Measurements from ENCODE around the gene ZFYVE26. TPM values are rescaled to one million over a fixed set of nuclear protein-coding genes. Genes with fewer than 3 reads are reported as not detected.

ZFYVE26 gene
- total RNA-seq, 6 experiments from 2014 or later: 8.3 to 14.8 (median 11.3) TPM

DNA sequence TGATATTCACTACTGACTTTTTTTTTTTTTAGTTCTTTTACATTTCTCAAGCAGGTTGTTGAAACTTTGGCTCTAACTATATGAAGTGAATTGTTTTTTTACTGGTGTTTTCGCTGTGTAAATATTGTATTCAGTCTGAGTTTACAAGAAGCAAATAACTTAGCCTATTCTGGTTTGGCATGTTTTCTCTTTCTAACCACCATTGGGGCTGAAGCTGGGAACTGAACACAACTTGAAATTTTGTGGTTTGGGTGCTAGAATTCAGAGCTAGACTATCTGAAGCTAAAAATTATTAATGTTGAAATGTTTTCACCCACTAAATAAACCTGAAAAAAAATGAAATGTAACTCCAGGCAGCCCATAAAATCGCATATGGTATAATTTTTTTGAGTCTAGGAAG lies 40.4 kb upstream of the ZFYVE26 start:
- ATAC-seq (no peak), DNase-seq (no peak)
- Histone ChIP-seq H3K9me3 (no peaks in the 10 kb centered on the region), H3K4me1 (no peaks in the 10 kb centered on the region), H3K4me3 (no peak overlapping the region), H3K36me3 (no peaks in the 10 kb centered on the region), H3K27ac (no peak overlapping the region), H3K27me3 (no peaks in the 10 kb centered on the region)
- intact Hi-C loops (cut with DNase I): no loop called here
- TF ChIP-seq CTCF (IDR thresholded peaks at IDR 0.05) (no peak), POLR2A (IDR thresholded peaks at IDR 0.05) (no peak)
- WGBS (ENCODE audit: insufficient coverage, low coverage, low lambda C conversion rate, missing lambda C conversion rate): 69% methylated on average over 2 of the region's 2 CpGs

GRCh38 chr14:67853715-67854114 lies 37.3 kb upstream of the ZFYVE26 start:
- ATAC-seq (peak; percentile 37 to 69 (median 56)), DNase-seq (no peak)
- Histone ChIP-seq H3K4me1 (no peaks in the 10 kb centered on the region), H3K27ac (peak overlapping the region in 1 of 3 donors; percentile 17), H3K27me3 (no peaks in the 10 kb centered on the region), H3K36me3 (no peaks in the 10 kb centered on the region), H3K9me3 (no peaks in the 10 kb centered on the region), H3K4me3 (no peak overlapping the region)
- intact Hi-C loops (cut with DNase I): no loop called here
- whole genome bisulfite sequencing (ENCODE audit: insufficient coverage, low coverage, low lambda C conversion rate, missing lambda C conversion rate): 56% methylated on average over 3 of the region's 3 CpGs
- TF ChIP-seq CTCF (IDR thresholded peaks at IDR 0.05) (no peak), POLR2A (IDR thresholded peaks at IDR 0.05) (no peak)

DNA sequence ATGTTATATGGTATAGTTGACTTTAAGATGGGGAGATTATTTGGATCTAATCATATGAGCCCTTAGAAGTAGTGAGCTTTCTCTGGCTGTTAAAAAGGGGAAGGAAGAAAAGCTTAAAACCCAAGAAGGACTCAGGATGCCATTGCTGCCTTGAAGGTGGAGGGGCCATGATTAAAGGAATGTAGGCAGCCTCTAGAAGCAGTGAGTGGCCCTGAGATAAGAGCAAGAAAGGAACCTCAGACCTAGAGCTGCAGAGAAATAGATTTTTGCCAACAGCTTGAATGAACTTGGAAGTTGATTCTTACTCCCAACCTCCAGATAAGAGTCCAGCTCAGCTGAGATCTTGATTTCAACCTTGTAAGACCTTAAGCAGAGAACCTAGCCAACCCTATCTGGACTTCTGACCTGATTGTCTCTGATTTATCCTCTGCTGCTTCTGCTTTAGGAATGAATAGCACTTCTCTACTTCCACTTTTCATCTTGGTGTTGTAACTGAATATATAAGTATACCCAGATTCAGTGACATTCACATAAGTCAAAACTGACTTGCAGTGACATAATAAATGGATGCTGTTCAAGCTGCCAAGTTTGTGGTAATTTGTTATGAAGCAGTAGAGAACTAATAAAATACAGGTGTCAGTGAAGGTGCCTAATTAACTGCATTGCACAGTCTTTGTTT lies 36.7 kb upstream of the ZFYVE26 start:
- Histone ChIP-seq H3K36me3 (no peaks in the 10 kb centered on the region), H3K9me3 (no peaks in the 10 kb centered on the region), H3K27ac (peak overlapping the region in 1 of 3 donors; percentile 17), H3K4me3 (no peak overlapping the region), H3K27me3 (no peaks in the 10 kb centered on the region), H3K4me1 (no peaks in the 10 kb centered on the region)
- no peak for DNase-seq
- TF ChIP-seq CTCF (IDR thresholded peaks at IDR 0.05) (no peak), POLR2A (IDR thresholded peaks at IDR 0.05) (no peak)
- peak in 3 of 4 donors; percentile 34 to 68 (median 65) for ATAC-seq
- intact Hi-C loops (cut with DNase I): no loop called here

GRCh38 chr14:67851785-67852410 lies 35.5 kb upstream of the ZFYVE26 start:
- DNase-seq: no peak
- no peak overlapping the region for H3K27ac ChIP-seq

More at GRCh38 chr14:67851785-67852410, 35.5 kb upstream of the ZFYVE26 start:
- Histone ChIP-seq H3K4me1 (no peaks in the 10 kb centered on the region), H3K9me3 (no peaks in the 10 kb centered on the region), H3K27me3 (no peaks in the 10 kb centered on the region), H3K4me3 (no peak overlapping the region), H3K36me3 (no peaks in the 10 kb centered on the region)
- peak in 1 of 4 donors; percentile 36 for ATAC-seq
- intact Hi-C loops (cut with DNase I): no loop called here
- no peak for TF ChIP-seq POLR2A (IDR thresholded peaks at IDR 0.05)
- TF ChIP-seq CTCF (IDR thresholded peaks at IDR 0.05): no peak
- WGBS (ENCODE audit: insufficient coverage, low coverage, low lambda C conversion rate, missing lambda C conversion rate): 80% methylated on average over 2 of the region's 9 CpGs

All from right lobe of liver (tissue), 6 donors.